Neural cell (in vitro differentiated cells): ENCODE data around the gene MYO18B. TPM values are rescaled to one million over a fixed set of nuclear protein-coding genes. Genes with fewer than 3 reads are reported as not detected.

ENCODE experiments used
- H2AFZ ChIP-seq: fragments of 200-600, 300-800 bp; sonication (generic), shearing (Covaris generic); 2 replicates; pipeline ENCODE4 v1.6.0; 2014; ENCODE audit warnings: low read depth, mild to moderate bottlenecking, antibody characterized with exemption, low read length, moderate library complexity
- H3F3A ChIP-seq: fragments of 200-600 bp; shearing (Covaris generic); 2 replicates; pipeline ENCODE4 v1.6.1; 2016; ENCODE audit warnings: mild to moderate bottlenecking, moderate library complexity, mixed read lengths, antibody characterized with exemption, low read length; ENCODE audit not compliant: insufficient read depth, poor library complexity, severe bottlenecking
- H3K27ac ChIP-seq: fragments of 200-600, 300-800 bp; sonication (generic), shearing (Covaris generic); 2 replicates; pipeline ENCODE4 v1.5.1; 2014; ENCODE audit warnings: mild to moderate bottlenecking, low read length, moderate library complexity
- H3K27me3 ChIP-seq: fragments of 300-800, 200-600 bp; sonication (generic), shearing (Covaris generic); 2 replicates; pipeline ENCODE4 v1.6.0; 2014; ENCODE audit warnings: mild to moderate bottlenecking, low read depth, low read length, moderate library complexity; ENCODE audit not compliant: insufficient read depth
- H3K36me3 ChIP-seq: fragments of 300-800, 200-600 bp; sonication (generic), shearing (Covaris generic); 2 replicates; pipeline ENCODE4 v1.5.1; 2014; ENCODE audit warnings: mild to moderate bottlenecking, antibody characterized with exemption, low read length, moderate library complexity; ENCODE audit not compliant: insufficient read depth
- H3K4me2 ChIP-seq: fragments of 300-800, 200-600 bp; sonication (generic), shearing (Covaris generic); 2 replicates; pipeline ENCODE4 v1.6.0; 2014; ENCODE audit warnings: mild to moderate bottlenecking, low read length
- H3K4me3 ChIP-seq: fragments of 300-800, 200-600 bp; sonication (generic), shearing (Covaris generic); 2 replicates; pipeline ENCODE4 v1.5.1; 2014; ENCODE audit warnings: mild to moderate bottlenecking, low read length, moderate library complexity
- H3K79me2 ChIP-seq: fragments of 200-600 bp; shearing (Covaris generic); replicated peaks from 2 replicates; pipeline ENCODE4 v1.6.0; 2014; ENCODE audit warnings: mild to moderate bottlenecking, low read length, moderate library complexity; ENCODE audit not compliant: insufficient read depth
- H3K9ac ChIP-seq: fragments of 300-800, 200-600 bp; sonication (generic), shearing (Covaris generic); 2 replicates; pipeline ENCODE4 v1.6.1; 2016; ENCODE audit warnings: mild to moderate bottlenecking, low read length, mixed read lengths
- H3K9me2 ChIP-seq: fragments of 200-600 bp; shearing (Covaris generic); 2 replicates; pipeline ENCODE4 v1.6.1; 2016; ENCODE audit warnings: mild to moderate bottlenecking, low read length, mixed read lengths; ENCODE audit not compliant: insufficient read depth
- H3K9me3 ChIP-seq: fragments of 200-600, 300-800 bp; sonication (generic), shearing (Covaris generic); 2 replicates; pipeline ENCODE4 v1.6.1; 2016; ENCODE audit warnings: mild to moderate bottlenecking, mixed run types, low read length, moderate library complexity, mixed read lengths
- H4K20me1 ChIP-seq: fragments of 200-600 bp; shearing (Covaris generic); 2 replicates; pipeline ENCODE4 v1.6.1; 2016; ENCODE audit warnings: mild to moderate bottlenecking, mixed run types; ENCODE audit not compliant: insufficient read depth
- EP300 ChIP-seq: fragments of 450-650 bp; conservative IDR thresholded peaks from 2 replicates; pipeline ENCODE4 v1.6.1; 2014; ENCODE audit warnings: antibody characterized with exemption, mild to moderate bottlenecking, moderate library complexity; ENCODE audit not compliant: poor library complexity, severe bottlenecking
- EZH2 ChIP-seq: fragments of 200-600, 300-800 bp; shearing (Covaris generic), sonication (generic); IDR thresholded peaks from 2 replicates; pipeline ENCODE4 v1.6.1; 2014; ENCODE audit warnings: antibody characterized with exemption, low read length, borderline replicate concordance, mild to moderate bottlenecking; ENCODE audit not compliant: insufficient read depth, poor library complexity, severe bottlenecking
- MXI1 ChIP-seq: fragments of 450-650 bp; conservative IDR thresholded peaks from 2 replicates; pipeline ENCODE4 v1.6.1; 2014; ENCODE audit warnings: antibody characterized with exemption, mild to moderate bottlenecking; ENCODE audit not compliant: poor library complexity, severe bottlenecking
- POLR2AphosphoS5 ChIP-seq: IDR thresholded peaks from 2 replicates; pipeline ENCODE4 v1.6.1; 2012
- RAD21 ChIP-seq: fragments of 450-650 bp; conservative IDR thresholded peaks from 2 replicates; pipeline ENCODE4 v1.6.1; 2014; ENCODE audit warnings: antibody characterized with exemption, mild to moderate bottlenecking, moderate library complexity
- SMC3 ChIP-seq: fragments of 450-650 bp; conservative IDR thresholded peaks from 2 replicates; pipeline ENCODE4 v1.6.1; 2014; ENCODE audit warnings: antibody characterized with exemption, mild to moderate bottlenecking, moderate library complexity; ENCODE audit not compliant: poor library complexity
- TAF1 ChIP-seq: IDR thresholded peaks from 2 replicates; pipeline ENCODE4 v1.6.1; 2012; ENCODE audit warnings: low read depth
- polyA plus RNA-seq: library from polyadenylated mRNA; depleted of rRNA; stranded (reverse); fragments of >200 nt; gene quantifications from 2 replicates; pipeline ENCODE4 v1.2.3, GENCODE V29; 2014
- TF ChIP-seq, protein P1 (sequence below): IDR thresholded peaks from 2 replicates; pipeline ENCODE4 v1.6.1; 2012; ENCODE audit warnings: borderline replicate concordance
- TF ChIP-seq, protein P2 (sequence below): fragments of 450-650 bp; IDR thresholded peaks from 2 replicates; pipeline ENCODE4 v1.5.1; 2014; ENCODE audit warnings: antibody characterized with exemption, mild to moderate bottlenecking, moderate library complexity; ENCODE audit not compliant: poor library complexity, severe bottlenecking

MYO18B gene
- polyA plus RNA-seq, 1 donor from 2014 or later: 0.71 TPM

DNA sequence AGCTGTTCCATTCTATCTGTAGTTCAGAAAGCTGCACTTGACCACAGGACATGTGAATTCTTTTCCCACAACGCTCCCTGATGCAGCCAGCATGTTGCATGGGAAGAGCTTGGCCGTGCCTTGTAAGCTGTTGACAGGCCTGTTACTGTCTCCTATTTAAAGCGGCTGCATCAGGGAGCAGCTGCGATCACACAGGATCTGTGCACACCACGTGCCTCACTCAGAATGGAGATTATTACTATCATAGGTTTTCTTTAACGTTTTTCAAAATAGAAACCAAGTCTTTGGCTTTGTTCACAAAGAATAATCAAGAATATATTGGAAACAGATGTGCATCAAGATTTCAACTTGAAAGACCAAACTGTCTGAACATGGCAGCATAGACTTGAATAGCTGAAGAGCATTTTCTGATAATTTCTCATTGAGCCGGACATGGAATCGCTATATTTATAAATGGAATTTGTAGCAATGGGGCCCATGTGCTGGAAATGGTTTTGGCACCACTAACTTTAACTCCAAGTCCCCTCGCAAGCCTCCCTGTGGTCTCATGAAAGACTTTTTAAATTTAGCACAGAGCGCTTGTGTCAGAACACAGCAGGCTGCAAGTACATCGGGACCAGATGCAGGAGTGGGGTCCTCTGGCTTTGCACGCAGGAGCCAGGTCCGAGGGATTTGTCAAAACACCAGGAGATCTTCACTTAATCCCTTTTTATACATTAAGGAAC, 40.8 kb upstream of the MYO18B start:
- Histone ChIP-seq H3K4me3 (no peak overlapping the region), H3K9me2 (no peaks in the 10 kb centered on the region), H3K79me2 (no peaks in the 10 kb centered on the region), H3K27ac (no peak overlapping the region), H4K20me1 (no peaks in the 10 kb centered on the region), H3K4me2 (no peak overlapping the region), H2AFZ (no peak overlapping the region), H3K36me3 (no peaks in the 10 kb centered on the region), H3K9me3 (no peaks in the 10 kb centered on the region), H3K27me3 (no peaks in the 10 kb centered on the region), H3K9ac (no peak overlapping the region), H3F3A (no peaks in the 10 kb centered on the region)
- TF ChIP-seq, protein P1, sequence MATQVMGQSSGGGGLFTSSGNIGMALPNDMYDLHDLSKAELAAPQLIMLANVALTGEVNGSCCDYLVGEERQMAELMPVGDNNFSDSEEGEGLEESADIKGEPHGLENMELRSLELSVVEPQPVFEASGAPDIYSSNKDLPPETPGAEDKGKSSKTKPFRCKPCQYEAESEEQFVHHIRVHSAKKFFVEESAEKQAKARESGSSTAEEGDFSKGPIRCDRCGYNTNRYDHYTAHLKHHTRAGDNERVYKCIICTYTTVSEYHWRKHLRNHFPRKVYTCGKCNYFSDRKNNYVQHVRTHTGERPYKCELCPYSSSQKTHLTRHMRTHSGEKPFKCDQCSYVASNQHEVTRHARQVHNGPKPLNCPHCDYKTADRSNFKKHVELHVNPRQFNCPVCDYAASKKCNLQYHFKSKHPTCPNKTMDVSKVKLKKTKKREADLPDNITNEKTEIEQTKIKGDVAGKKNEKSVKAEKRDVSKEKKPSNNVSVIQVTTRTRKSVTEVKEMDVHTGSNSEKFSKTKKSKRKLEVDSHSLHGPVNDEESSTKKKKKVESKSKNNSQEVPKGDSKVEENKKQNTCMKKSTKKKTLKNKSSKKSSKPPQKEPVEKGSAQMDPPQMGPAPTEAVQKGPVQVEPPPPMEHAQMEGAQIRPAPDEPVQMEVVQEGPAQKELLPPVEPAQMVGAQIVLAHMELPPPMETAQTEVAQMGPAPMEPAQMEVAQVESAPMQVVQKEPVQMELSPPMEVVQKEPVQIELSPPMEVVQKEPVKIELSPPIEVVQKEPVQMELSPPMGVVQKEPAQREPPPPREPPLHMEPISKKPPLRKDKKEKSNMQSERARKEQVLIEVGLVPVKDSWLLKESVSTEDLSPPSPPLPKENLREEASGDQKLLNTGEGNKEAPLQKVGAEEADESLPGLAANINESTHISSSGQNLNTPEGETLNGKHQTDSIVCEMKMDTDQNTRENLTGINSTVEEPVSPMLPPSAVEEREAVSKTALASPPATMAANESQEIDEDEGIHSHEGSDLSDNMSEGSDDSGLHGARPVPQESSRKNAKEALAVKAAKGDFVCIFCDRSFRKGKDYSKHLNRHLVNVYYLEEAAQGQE: no peak
- no peak for TF ChIP-seq EP300

DNA sequence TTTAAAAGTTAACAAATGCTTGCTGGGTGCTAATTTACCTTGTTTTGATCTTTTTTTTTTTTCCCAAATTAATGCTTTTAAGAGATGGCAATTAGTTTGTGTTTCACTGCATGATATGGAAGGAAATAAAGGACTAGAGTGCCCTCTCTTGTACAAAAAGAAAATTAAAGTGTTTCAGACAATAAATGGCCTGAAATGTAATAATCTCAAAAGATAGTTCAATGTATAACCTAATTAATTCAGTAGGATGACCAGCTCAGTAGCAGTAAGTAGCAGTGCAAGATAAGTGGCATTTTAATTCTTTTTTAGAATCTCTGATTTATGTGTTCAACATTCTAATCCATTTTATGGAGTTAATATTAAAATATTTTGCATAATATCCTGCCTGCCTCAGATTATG, 39.9 kb upstream of the MYO18B start:
- no peak overlapping the region for H3K4me2 ChIP-seq
- H3K9me2 ChIP-seq: no peaks in the 10 kb centered on the region
- no peak overlapping the region for H3K4me3 ChIP-seq
- H3K9ac ChIP-seq: no peak overlapping the region
- H2AFZ ChIP-seq: no peak overlapping the region
- no peak for TF ChIP-seq TAF1
- peak; percentile 87 for TF ChIP-seq SMC3
- no peak for TF ChIP-seq EP300
- TF ChIP-seq, protein P1: no peak
- no peak for TF ChIP-seq MXI1
- TF ChIP-seq POLR2AphosphoS5: no peak
- peak; percentile 87 for TF ChIP-seq RAD21
- TF ChIP-seq EZH2: no peak
- TF ChIP-seq, protein P2, sequence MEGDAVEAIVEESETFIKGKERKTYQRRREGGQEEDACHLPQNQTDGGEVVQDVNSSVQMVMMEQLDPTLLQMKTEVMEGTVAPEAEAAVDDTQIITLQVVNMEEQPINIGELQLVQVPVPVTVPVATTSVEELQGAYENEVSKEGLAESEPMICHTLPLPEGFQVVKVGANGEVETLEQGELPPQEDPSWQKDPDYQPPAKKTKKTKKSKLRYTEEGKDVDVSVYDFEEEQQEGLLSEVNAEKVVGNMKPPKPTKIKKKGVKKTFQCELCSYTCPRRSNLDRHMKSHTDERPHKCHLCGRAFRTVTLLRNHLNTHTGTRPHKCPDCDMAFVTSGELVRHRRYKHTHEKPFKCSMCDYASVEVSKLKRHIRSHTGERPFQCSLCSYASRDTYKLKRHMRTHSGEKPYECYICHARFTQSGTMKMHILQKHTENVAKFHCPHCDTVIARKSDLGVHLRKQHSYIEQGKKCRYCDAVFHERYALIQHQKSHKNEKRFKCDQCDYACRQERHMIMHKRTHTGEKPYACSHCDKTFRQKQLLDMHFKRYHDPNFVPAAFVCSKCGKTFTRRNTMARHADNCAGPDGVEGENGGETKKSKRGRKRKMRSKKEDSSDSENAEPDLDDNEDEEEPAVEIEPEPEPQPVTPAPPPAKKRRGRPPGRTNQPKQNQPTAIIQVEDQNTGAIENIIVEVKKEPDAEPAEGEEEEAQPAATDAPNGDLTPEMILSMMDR: peak; percentile 82
- H3K79me2 ChIP-seq: no peaks in the 10 kb centered on the region
- no peaks in the 10 kb centered on the region for H3F3A ChIP-seq
- H3K36me3 ChIP-seq: no peaks in the 10 kb centered on the region
- no peaks in the 10 kb centered on the region for H3K9me3 ChIP-seq
- H4K20me1 ChIP-seq: no peaks in the 10 kb centered on the region
- no peaks in the 10 kb centered on the region for H3K27me3 ChIP-seq
- H3K27ac ChIP-seq: no peak overlapping the region
